Measurements from ENCODE around the gene FBXL20. TPM values are rescaled to one million over a fixed set of nuclear protein-coding genes. Genes with fewer than 3 reads are reported as not detected.
A peak's percentile ranks its signal among the peaks of the same experiment; 100 is the strongest.

FBXL20 gene
- total and polyA plus RNA-seq, 2 of the 8 experiments (the other 6 are each of a cell fraction or from before 2014, with no cell fraction given) = 5.5 to 11.0 TPM

- no peak overlapping the region for H2BK120ac ChIP-seq (replicated peaks; ENCODE audit: low read depth, low read length)
- no peak overlapping the region for H3K9ac ChIP-seq (replicated peaks in 1 of 4; ENCODE audit: extremely low read depth in 1 of 4, low read depth in 3 of 4, low read length in 3 of 4)
- no peak overlapping the region for H3K23ac ChIP-seq (ENCODE audit: insufficient read length)
- no peak overlapping the region for H4K8ac ChIP-seq (ENCODE audit: extremely low read depth, insufficient read depth, low read length)
- H2BK12ac ChIP-seq (ENCODE audit: low read depth, low read length) = no peak overlapping the region
- peaks cover 5 to 19% (median 15%) of the 10 kb centered on the region in 4 experiments for H3K4me1 ChIP-seq (replicated peaks in 1 of 4; ENCODE audit: control insufficient read depth in 3 of 4, insufficient read depth in 4 of 4, low read length in 3 of 4)
- no peak overlapping the region for H3K4me3 ChIP-seq (ENCODE audit: extremely low read depth in 1 of 4, insufficient read depth in 2 of 4, low read depth in 3 of 4, low read length in 4 of 4)
- FAIRE-seq (no peak), DNase-seq (ENCODE audit: low read depth in 1 of 2, low spot score in 2 of 2) (no peak)
- H3K36me3 ChIP-seq (ENCODE audit: control insufficient read depth in 2 of 4, insufficient read depth in 4 of 4, low read length in 3 of 4) = peaks cover 30 to 44% (median 38%) of the 10 kb centered on the region in 4 experiments
- H3K18ac ChIP-seq (ENCODE audit: extremely low read depth, low read length) = no peak overlapping the region
- peaks cover 11% of the 10 kb centered on the region for H3K23me2 ChIP-seq (ENCODE audit: low read depth, low read length)
- H3K27me3 ChIP-seq (replicated peaks in 1 of 4; ENCODE audit: control insufficient read depth in 3 of 4, extremely low read depth in 1 of 4, insufficient read depth in 3 of 4, low read length in 3 of 4) = no peaks in the 10 kb centered on the region; a peak in 1 of 7 replicates
- H4K5ac ChIP-seq (ENCODE audit: insufficient read length, low read depth, low read length) = no peak overlapping the region
- peaks cover 3 to 5% of the 10 kb centered on the region in 2 experiments for H4K20me1 ChIP-seq (replicated peaks in 1 of 2; ENCODE audit: control insufficient read depth in 1 of 2, insufficient read depth in 2 of 2, low read length in 2 of 2)
- POLR2A ChIA-PET (ENCODE audit: partially characterized antibody) = interaction anchor here (0.5 to 9.5 kb wide), 13 partner anchors 12 to 475 kb away, joined by 3 to 113 read pairs (median 5); partner anchors contain the start of genes CISD3 and STAC2
- H3K27ac ChIP-seq (ENCODE audit: low read depth, low read length) = no peak overlapping the region
- no peak overlapping the region for H3K4me2 ChIP-seq (ENCODE audit: insufficient read depth in 1 of 2, low read depth in 2 of 2, low read length in 2 of 2)
- peaks cover 7 to 24% of the 10 kb centered on the region in 2 experiments for H3K79me2 ChIP-seq (ENCODE audit: control insufficient read depth in 1 of 2, insufficient read depth in 2 of 2, low read length in 2 of 2)
- CTCF ChIA-PET (ENCODE audit: partially characterized antibody) = interaction anchor here (2.0 to 24.1 kb wide), 3 partner anchors 10 to 35 kb away, joined by 11 to 982 read pairs (median 27); no protein-coding TSS in a partner anchor
- H2AFZ ChIP-seq (ENCODE audit: low read length) = no peak overlapping the region
- WGBS, 2 experiments (ENCODE audit: extremely low coverage in 1 of 2, insufficient coverage in 1 of 2, insufficient read length in 1 of 2, insufficient replicate concordance in 2 of 2, low coverage in 1 of 2, low lambda C conversion rate in 2 of 2, missing lambda C conversion rate in 1 of 2) = 100% methylated on average over 3 of the region's 3 CpGs; no CpG with 5 or more reads in 1 of the 2 experiments
- H4K91ac ChIP-seq (replicated peaks; ENCODE audit: insufficient read length, low read length) = no peak overlapping the region
- peaks cover 2% of the 10 kb centered on the region; the same call in 1 of the 2 replicates for H3K79me1 ChIP-seq (ENCODE audit: low read depth, low read length)
- H3K56ac ChIP-seq (replicated peaks; ENCODE audit: insufficient read length, low read depth, low read length) = no peak overlapping the region
- H2BK15ac ChIP-seq (ENCODE audit: low read length) = no peak overlapping the region
- no peak overlapping the region for H2AK5ac ChIP-seq (ENCODE audit: low read depth, low read length)
- no peak overlapping the region for H2BK5ac ChIP-seq (ENCODE audit: low read depth, low read length)
- H3K4ac ChIP-seq (replicated peaks; ENCODE audit: insufficient read length, low read depth, low read length) = no peak overlapping the region
- H3K9me3 ChIP-seq (ENCODE audit: insufficient read depth in 2 of 2, low read depth in 1 of 2, low read length in 1 of 2) = no peaks in the 10 kb centered on the region
- TF ChIP-seq POLR2AphosphoS5 (IDR thresholded peaks at IDR 0.05; ENCODE audit: low read depth, low read length) (0 out of 2 replicates have a peak, but pooled peaks have one; percentile 76), POLR2A (IDR thresholded peaks at IDR 0.05; ENCODE audit: control extremely low read depth in 1 of 2, low read depth in 2 of 2, low read length in 2 of 2) (peak in 1 of 2 experiments; percentile 55; a peak in 1 of 3 replicates), SP1 (IDR thresholded peaks at IDR 0.05; ENCODE audit: low read depth, low read length) (no peak)
- no peak overlapping the region for H3K14ac ChIP-seq (ENCODE audit: insufficient read length)
- H2BK20ac ChIP-seq (ENCODE audit: low read length) = no peak overlapping the region
Measured at GRCh38 chr17:39205112-39205526, 196.3 kb downstream of the FBXL20 start.

All from H1 (cell line).